Neural progenitor cell (in vitro differentiated cells): ENCODE measurements around the gene SULT4A1.

ENCODE experiments used
- EZH2 ChIP-seq: fragments of 200-600 bp; sonication (generic); IDR thresholded peaks from 2 replicates; pipeline ENCODE4 v1.6.1; 2017; ENCODE audit warnings: antibody characterized with exemption, mild to moderate bottlenecking, moderate library complexity
- TF ChIP-seq, protein P1 (sequence below): fragments of 200-600 bp; sonication (generic); IDR thresholded peaks from 2 replicates; pipeline ENCODE4 v1.5.1; 2017; ENCODE audit warnings: antibody characterized with exemption, mild to moderate bottlenecking

- TF ChIP-seq, protein P1, sequence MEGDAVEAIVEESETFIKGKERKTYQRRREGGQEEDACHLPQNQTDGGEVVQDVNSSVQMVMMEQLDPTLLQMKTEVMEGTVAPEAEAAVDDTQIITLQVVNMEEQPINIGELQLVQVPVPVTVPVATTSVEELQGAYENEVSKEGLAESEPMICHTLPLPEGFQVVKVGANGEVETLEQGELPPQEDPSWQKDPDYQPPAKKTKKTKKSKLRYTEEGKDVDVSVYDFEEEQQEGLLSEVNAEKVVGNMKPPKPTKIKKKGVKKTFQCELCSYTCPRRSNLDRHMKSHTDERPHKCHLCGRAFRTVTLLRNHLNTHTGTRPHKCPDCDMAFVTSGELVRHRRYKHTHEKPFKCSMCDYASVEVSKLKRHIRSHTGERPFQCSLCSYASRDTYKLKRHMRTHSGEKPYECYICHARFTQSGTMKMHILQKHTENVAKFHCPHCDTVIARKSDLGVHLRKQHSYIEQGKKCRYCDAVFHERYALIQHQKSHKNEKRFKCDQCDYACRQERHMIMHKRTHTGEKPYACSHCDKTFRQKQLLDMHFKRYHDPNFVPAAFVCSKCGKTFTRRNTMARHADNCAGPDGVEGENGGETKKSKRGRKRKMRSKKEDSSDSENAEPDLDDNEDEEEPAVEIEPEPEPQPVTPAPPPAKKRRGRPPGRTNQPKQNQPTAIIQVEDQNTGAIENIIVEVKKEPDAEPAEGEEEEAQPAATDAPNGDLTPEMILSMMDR = no peak
- no peak for TF ChIP-seq EZH2
These were observed 59.3 kb downstream of the SULT4A1 start for GRCh38 chr22:43802897-43803495.
